Upper lobe of right lung (tissue), 1 donor: ENCODE results near the gene SPATA18. TPM values are rescaled to one million over a fixed set of nuclear protein-coding genes. Genes with fewer than 3 reads are reported as not detected.

Experiments
- ATAC-seq: fragments of 200-7000 bp; cut with Tn5 transposase; one replicate; pipeline ENCODE4 v1.9.1; 2020; ENCODE audit warnings: mild to moderate bottlenecking, moderate library complexity
- DNase-seq: peaks from one replicate; pipeline ENCODE4 v3.0.0-alpha.2; 2020
- H3K27ac ChIP-seq: fragments of 200-600 bp; one replicate; pipeline ENCODE4 v1.8.0; 2022
- H3K27me3 ChIP-seq: fragments of 200-600 bp; one replicate; pipeline ENCODE4 v1.8.0; 2022; ENCODE audit warnings: mild to moderate bottlenecking
- H3K36me3 ChIP-seq: fragments of 200-600 bp; one replicate; pipeline ENCODE4 v1.8.0; 2022
- H3K4me1 ChIP-seq: fragments of 200-600 bp; one replicate; pipeline ENCODE4 v1.8.0; 2022
- H3K4me3 ChIP-seq: fragments of 200-600 bp; one replicate; pipeline ENCODE4 v1.8.0; 2022; ENCODE audit warnings: mild to moderate bottlenecking
- H3K9me3 ChIP-seq: fragments of 200-600 bp; one replicate; pipeline ENCODE4 v1.8.0; 2022
- intact Hi-C: fragments of 100-400 bp; cut with DNase I; formaldehyde crosslinking; loops from one replicate; pipeline ENCODE4 v1.11.0; 2022
- total RNA-seq: library from RNA; stranded (reverse); fragmentation: NEBNext Ultra II Directional; extraction: Animal tissue kit (Norgen Biotek cat#: 25700); gene quantifications from one replicate; pipeline ENCODE4 v1.2.1, GENCODE V29; 2021
- TF ChIP-seq, protein P1 (sequence below): fragments of 200-600 bp; IDR thresholded peaks from one replicate; pipeline ENCODE4 v1.8.0; 2022; ENCODE audit warnings: antibody characterized with exemption
- donor health status: DM: no; HTN: yes; CAD: no; lungs with severe emphysema.

Gene SPATA18
- total RNA-seq, 1 donor from 2014 or later: 17.3 TPM

GRCh38 chr4:52010986-52011385 lies 40.1 kb upstream of the SPATA18 start:
- TF ChIP-seq, protein P1, sequence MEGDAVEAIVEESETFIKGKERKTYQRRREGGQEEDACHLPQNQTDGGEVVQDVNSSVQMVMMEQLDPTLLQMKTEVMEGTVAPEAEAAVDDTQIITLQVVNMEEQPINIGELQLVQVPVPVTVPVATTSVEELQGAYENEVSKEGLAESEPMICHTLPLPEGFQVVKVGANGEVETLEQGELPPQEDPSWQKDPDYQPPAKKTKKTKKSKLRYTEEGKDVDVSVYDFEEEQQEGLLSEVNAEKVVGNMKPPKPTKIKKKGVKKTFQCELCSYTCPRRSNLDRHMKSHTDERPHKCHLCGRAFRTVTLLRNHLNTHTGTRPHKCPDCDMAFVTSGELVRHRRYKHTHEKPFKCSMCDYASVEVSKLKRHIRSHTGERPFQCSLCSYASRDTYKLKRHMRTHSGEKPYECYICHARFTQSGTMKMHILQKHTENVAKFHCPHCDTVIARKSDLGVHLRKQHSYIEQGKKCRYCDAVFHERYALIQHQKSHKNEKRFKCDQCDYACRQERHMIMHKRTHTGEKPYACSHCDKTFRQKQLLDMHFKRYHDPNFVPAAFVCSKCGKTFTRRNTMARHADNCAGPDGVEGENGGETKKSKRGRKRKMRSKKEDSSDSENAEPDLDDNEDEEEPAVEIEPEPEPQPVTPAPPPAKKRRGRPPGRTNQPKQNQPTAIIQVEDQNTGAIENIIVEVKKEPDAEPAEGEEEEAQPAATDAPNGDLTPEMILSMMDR: no peak
- no peak for DNase-seq

GRCh38 chr4:52012651-52013050 lies 38.5 kb upstream of the SPATA18 start:
- no peak for DNase-seq
- TF ChIP-seq, protein P1: no peak
- Histone ChIP-seq H3K36me3 (no peaks in the 10 kb centered on the region), H3K27me3 (no peaks in the 10 kb centered on the region), H3K27ac (no peak overlapping the region), H3K4me3 (no peak overlapping the region), H3K9me3 (no peaks in the 10 kb centered on the region), H3K4me1 (no peaks in the 10 kb centered on the region)
- ATAC-seq: no peak
- intact Hi-C loops: no loop called here

More at GRCh38 chr4:52010986-52011385, 40.1 kb upstream of the SPATA18 start:
- ATAC-seq: no peak
- Histone ChIP-seq H3K27ac (no peak overlapping the region), H3K27me3 (no peaks in the 10 kb centered on the region), H3K4me1 (no peaks in the 10 kb centered on the region), H3K4me3 (no peak overlapping the region), H3K36me3 (no peaks in the 10 kb centered on the region), H3K9me3 (no peaks in the 10 kb centered on the region)
- intact Hi-C loops: no loop called here

GRCh38 chr4:52014903-52015302 lies 36.2 kb upstream of the SPATA18 start:
- intact Hi-C loops: no loop called here
- DNase-seq: no peak
- Histone ChIP-seq H3K9me3 (no peaks in the 10 kb centered on the region), H3K36me3 (no peaks in the 10 kb centered on the region), H3K4me3 (no peak overlapping the region), H3K4me1 (no peaks in the 10 kb centered on the region), H3K27ac (no peak overlapping the region), H3K27me3 (no peaks in the 10 kb centered on the region)
- TF ChIP-seq, protein P1: no peak
- ATAC-seq: peak; percentile 46

DNA sequence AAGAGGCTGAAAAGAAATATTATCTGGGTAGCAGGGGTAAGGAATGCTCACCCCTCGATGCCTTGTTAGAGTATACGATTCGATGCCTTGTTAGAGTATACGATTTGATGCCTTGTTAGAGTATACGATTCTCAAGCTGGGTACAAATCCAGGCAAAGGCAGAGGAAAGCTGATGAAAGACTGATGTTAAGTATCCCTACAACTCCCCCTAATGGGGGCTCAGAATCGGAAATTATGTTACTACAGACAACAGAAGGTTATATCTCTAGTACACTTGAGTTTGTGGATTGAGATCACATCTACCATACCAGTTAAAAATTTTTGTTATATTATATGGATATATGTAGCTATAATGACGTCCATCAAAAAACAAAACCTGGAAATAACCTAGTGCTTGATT lies 35.7 kb upstream of the SPATA18 start:
- Histone ChIP-seq H3K27me3 (no peaks in the 10 kb centered on the region), H3K36me3 (no peaks in the 10 kb centered on the region), H3K4me3 (no peak overlapping the region), H3K9me3 (no peaks in the 10 kb centered on the region), H3K27ac (no peak overlapping the region), H3K4me1 (no peaks in the 10 kb centered on the region)
- TF ChIP-seq, protein P1: no peak
- no peak for DNase-seq
- no peak for ATAC-seq
- intact Hi-C loops: no loop called here

GRCh38 chr4:52016981-52017380 lies 34.1 kb upstream of the SPATA18 start:
- TF ChIP-seq, protein P1: no peak
- DNase-seq: no peak
- no peak overlapping the region for H3K27ac ChIP-seq
- no peaks in the 10 kb centered on the region for H3K9me3 ChIP-seq
- H3K4me1 ChIP-seq: no peaks in the 10 kb centered on the region
- intact Hi-C loops: no loop called here
- H3K36me3 ChIP-seq: no peaks in the 10 kb centered on the region
- no peak for ATAC-seq
- H3K27me3 ChIP-seq: no peaks in the 10 kb centered on the region
- no peak overlapping the region for H3K4me3 ChIP-seq

DNA sequence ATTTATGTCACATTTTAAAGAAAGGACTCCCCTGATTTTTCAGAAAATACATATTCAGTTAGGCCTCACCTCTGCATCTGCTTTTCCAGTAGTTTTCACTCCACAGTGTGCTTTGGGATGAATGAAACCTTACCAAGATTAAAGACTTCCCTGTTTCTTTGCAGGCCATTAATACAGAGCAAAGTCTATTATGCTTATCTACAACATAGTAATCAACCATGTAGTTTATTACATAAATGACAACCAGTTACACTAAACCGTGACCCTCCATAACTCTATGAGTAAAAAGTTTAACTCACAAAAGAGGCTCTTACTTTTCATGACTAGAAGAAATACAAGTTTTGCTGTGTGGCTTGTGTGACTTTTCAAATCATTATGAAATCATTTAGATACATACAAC lies 33.3 kb upstream of the SPATA18 start:
- intact Hi-C loops: no loop called here
- DNase-seq (no peak), ATAC-seq (no peak)

More for the DNA sequence above, 33.3 kb upstream of the SPATA18 start:
- H3K4me1 ChIP-seq: no peaks in the 10 kb centered on the region
- no peak overlapping the region for H3K4me3 ChIP-seq
- TF ChIP-seq, protein P1: no peak
- no peaks in the 10 kb centered on the region for H3K27me3 ChIP-seq
- H3K9me3 ChIP-seq: no peaks in the 10 kb centered on the region
- no peak overlapping the region for H3K27ac ChIP-seq
- H3K36me3 ChIP-seq: no peaks in the 10 kb centered on the region
